Measurements from ENCODE around the gene CREBRF.

Gene CREBRF

DNA sequence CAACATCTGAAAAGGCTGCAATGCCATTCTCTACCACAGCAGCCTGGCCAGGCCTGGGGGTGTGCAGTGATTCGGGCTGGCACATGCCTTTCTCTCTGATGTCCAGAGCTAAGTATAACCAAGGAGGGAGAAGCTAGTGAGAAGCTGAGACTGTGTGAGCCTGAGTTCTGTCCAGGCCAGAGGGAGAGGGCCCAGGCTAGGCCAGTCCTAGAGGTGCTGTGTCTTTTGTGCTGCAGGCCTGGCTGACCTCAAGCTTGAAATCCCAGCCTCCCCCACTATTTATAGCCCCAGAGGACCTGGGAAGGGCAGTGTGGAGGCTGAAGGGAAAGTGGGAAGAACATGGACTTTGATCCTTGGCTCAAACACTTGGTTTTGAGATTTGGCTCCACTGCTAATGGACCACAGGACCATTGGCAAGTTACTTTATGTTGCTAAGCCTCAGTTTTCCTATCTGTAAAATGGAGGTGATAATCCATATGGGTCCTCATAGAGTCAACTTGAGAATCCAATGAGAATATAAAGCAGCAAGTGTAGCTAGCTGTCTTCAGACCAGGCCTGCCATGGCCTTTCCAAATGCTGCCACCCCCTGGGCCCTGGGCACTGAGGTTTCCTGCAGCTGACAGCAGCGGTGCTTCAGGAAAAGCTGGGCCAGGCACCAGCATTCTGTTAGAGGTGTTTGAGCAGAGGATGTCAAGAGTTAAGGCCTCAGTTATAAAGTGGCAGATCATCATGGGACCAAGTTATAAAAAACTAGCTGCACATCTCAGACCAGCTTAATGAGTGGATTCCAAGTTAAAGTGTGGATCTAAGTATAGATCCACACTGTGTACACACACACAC, 109.2 kb downstream of the CREBRF start:
- H3K4me3 ChIP-seq (ENCODE audit: low read depth, low read length), result no peak overlapping the region
- TF ChIP-seq, protein P1, sequence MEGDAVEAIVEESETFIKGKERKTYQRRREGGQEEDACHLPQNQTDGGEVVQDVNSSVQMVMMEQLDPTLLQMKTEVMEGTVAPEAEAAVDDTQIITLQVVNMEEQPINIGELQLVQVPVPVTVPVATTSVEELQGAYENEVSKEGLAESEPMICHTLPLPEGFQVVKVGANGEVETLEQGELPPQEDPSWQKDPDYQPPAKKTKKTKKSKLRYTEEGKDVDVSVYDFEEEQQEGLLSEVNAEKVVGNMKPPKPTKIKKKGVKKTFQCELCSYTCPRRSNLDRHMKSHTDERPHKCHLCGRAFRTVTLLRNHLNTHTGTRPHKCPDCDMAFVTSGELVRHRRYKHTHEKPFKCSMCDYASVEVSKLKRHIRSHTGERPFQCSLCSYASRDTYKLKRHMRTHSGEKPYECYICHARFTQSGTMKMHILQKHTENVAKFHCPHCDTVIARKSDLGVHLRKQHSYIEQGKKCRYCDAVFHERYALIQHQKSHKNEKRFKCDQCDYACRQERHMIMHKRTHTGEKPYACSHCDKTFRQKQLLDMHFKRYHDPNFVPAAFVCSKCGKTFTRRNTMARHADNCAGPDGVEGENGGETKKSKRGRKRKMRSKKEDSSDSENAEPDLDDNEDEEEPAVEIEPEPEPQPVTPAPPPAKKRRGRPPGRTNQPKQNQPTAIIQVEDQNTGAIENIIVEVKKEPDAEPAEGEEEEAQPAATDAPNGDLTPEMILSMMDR (IDR thresholded peaks at IDR 0.05; ENCODE audit: borderline replicate concordance, insufficient read depth, low read depth, low read length), result no peak

DNA sequence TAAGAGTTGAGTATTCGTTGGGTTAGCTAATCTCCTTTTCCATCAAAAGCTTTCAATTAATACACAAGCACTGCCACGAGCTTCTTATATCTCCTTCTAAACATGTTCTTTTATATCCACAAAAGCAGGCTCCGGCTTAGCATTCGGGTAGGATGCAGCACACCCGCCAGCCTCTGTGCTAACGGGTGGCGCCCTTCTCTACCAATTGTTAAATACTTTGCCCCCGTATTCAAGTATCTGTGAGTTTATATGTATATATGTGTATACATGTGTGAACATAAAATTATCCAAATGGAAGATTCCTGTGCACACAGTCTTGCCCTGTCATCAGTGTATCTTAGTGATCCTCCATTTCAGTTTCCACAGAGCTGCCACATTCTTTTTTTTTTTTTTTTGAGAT, 116.0 kb downstream of the CREBRF start:
- TF ChIP-seq, protein P1 (IDR thresholded peaks at IDR 0.05; ENCODE audit: borderline replicate concordance, insufficient read depth, low read depth, low read length), result no peak
- no peak overlapping the region for H3K4me3 ChIP-seq (ENCODE audit: low read depth, low read length)

DNA sequence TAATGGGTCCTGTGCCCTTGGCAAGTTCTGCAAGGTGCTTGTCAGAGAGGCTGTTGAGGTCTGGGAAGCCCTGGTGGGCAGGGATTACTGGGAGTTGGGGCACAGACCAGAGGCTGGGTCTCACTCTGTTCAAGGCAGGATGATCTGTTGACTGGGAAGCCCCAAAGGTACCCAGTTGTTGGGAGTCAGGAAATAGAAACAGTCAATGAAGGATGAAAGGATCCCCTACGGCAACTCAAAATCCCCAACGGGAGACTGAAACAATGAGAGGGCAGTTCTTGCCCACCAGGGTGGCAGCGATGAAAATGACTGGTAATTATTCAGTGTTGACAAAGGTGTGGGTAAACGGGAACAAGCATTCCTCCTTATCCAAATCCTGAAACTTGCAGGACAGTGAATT, 119.4 kb downstream of the CREBRF start:
- TF ChIP-seq, protein P1 (IDR thresholded peaks at IDR 0.05; ENCODE audit: borderline replicate concordance, insufficient read depth, low read depth, low read length), result no peak
- no peak overlapping the region for H3K4me3 ChIP-seq (ENCODE audit: low read depth, low read length)

DNA sequence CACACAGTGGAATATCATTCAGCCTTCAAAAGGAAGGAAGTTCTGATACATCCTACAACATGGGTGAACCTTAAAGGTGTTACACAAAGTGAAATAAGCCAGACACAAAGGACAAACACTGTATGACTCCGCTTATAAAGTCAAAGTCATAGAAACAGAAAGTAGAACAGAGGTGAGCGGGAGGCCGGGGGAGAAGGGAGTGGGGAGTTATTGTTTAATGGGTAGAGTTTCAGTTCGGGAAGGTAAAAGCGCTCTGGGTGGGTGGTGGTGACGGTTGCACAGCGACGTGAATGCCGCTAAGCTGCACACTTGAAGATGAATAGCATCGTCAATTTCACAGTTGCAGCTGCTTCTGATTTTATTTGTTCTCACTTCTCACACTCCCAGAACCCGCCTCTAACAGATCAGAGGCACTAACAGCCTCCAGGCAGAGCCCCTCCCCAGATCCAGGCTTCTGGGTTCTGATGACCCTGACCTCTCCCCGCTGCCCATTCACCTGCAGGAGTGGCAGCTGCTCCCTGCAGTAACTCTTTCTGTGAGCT, 122.3 kb downstream of the CREBRF start:
- TF ChIP-seq, protein P1 (IDR thresholded peaks at IDR 0.05; ENCODE audit: borderline replicate concordance, insufficient read depth, low read depth, low read length), result no peak
- H3K4me3 ChIP-seq (ENCODE audit: low read depth, low read length), result no peak overlapping the region

DNA sequence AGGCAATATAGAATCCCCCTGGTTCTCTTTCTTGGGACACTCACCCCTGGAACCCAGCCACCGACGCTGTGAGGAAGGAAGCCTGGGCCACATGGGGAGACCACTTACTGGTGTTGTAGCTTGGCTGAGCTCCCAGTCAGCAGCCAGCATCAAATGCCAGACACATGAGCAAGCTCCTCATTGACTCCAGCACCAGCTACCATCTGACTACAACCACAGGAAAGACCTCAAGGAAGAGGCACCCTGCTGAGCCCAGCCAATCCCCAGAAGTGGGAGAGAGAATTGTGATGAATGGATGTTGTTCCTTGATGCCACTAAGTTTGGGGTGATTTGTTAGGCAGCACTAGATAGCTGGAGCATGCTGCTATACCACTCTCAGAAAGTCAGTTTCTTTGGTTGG, 124.2 kb downstream of the CREBRF start:
- no peak overlapping the region for H3K4me3 ChIP-seq (ENCODE audit: low read depth, low read length)
- TF ChIP-seq, protein P1 (IDR thresholded peaks at IDR 0.05; ENCODE audit: borderline replicate concordance, insufficient read depth, low read depth, low read length), result no peak

DNA sequence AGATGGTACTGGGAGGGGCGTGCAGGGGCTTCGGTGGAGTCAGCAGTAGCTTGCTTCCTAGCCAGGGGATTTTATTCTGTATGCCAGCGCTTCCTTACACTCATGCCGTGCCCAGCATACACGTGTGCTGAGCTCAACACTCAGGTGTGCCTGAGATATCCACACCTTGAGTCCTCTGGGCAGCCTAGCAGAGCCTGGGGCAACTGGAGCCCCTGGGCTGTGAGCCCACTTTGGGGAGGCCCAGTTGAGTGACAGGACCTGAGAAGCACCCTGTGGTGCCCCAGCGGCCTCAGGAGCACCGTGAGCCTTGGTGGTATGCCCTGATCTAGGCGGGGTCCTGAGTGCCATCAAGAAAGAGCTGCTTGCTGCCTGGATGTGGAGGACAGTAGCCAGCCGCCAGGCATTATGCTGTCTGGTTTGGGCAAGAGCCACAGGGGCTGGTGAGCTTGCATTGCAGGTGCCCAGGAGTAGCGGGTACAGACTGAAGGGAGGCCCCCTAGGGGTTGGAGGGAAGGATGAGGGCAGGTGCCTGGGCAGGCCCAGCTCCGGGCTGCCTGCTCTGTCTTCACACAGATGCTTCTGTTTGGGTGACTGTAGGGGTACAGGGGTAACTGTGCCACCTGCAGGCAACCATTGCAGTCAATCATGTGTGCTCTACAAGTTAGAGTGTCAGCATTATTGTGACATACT, 131.0 kb downstream of the CREBRF start:
- TF ChIP-seq, protein P1 (IDR thresholded peaks at IDR 0.05; ENCODE audit: borderline replicate concordance, insufficient read depth, low read depth, low read length), result peak; percentile 28; the same call in 1 of the 2 replicates
- no peak overlapping the region for H3K4me3 ChIP-seq (ENCODE audit: low read depth, low read length)
